NCI-H524 (cell line): Measurements from ENCODE around the gene TYSND1.
"Not testable (repeated sequence)": the region's sequence is repeated elsewhere in the genome, so short reads cannot be mapped to it uniquely, and the experiment has no call there.

Experiments used
- DNase-seq, 2 experiments: peaks; one replicate each; lab custom pipeline; 2025; lab: John Stamatoyannopoulos, UW

Gene TYSND1

GRCh38 chr10:70164163-70164562 lies 17.7 kb upstream of the TYSND1 start:
- no peak for DNase-seq

- no peak for DNase-seq
Observed at GRCh38 chr10:70163448-70163847, 16.9 kb upstream of the TYSND1 start.

- DNase-seq = no peak
Observed at GRCh38 chr10:70162892-70163201, 16.3 kb upstream of the TYSND1 start.

- no peak for DNase-seq
Observed at GRCh38 chr10:70162151-70162891, 15.8 kb upstream of the TYSND1 start.

GRCh38 chr10:70160798-70161197 lies 14.3 kb upstream of the TYSND1 start:
- no peak for DNase-seq

GRCh38 chr10:70159366-70159765 lies 12.9 kb upstream of the TYSND1 start:
- not testable (repeated sequence) for DNase-seq

GRCh38 chr10:70158113-70158512 lies 11.6 kb upstream of the TYSND1 start:
- no peak for DNase-seq

GRCh38 chr10:70155255-70155838 lies 8.8 kb upstream of the TYSND1 start:
- no peak for DNase-seq

- DNase-seq = no peak
Observed at GRCh38 chr10:70148516-70148915, 2.0 kb upstream of the TYSND1 start.

GRCh38 chr10:70147259-70147625 lies 742 bp upstream of the TYSND1 start:
- DNase-seq = no peak

GRCh38 chr10:70145666-70146488 lies 623 bp downstream of the TYSND1 start:
- peak in 1 of 2 experiments; percentile 45 for DNase-seq

GRCh38 chr10:70145166-70145665 lies 1.3 kb downstream of the TYSND1 start:
- no peak for DNase-seq

- DNase-seq = no peak
Observed at GRCh38 chr10:70144372-70145110, 2.0 kb downstream of the TYSND1 start.

- no peak for DNase-seq
Observed at GRCh38 chr10:70142555-70142954, 3.9 kb downstream of the TYSND1 start.

- DNase-seq = no peak
Observed at GRCh38 chr10:70140297-70140696, 6.2 kb downstream of the TYSND1 start.

- no peak for DNase-seq
Observed at GRCh38 chr10:70139997-70140250, 6.6 kb downstream of the TYSND1 start.

- no peak for DNase-seq
Observed at GRCh38 chr10:70139151-70139996, 7.1 kb downstream of the TYSND1 start.

GRCh38 chr10:70137927-70138883 lies 8.3 kb downstream of the TYSND1 start:
- DNase-seq = no peak

- DNase-seq = no peak
Observed at GRCh38 chr10:70137135-70137534, 9.4 kb downstream of the TYSND1 start.

- no peak for DNase-seq
Observed at GRCh38 chr10:70135684-70136083, 10.8 kb downstream of the TYSND1 start.
